HEK293 (cell line): ENCODE results near the gene EVA1B.

ENCODE experiments used
- CTCF ChIA-PET: fragments of 350-600 bp; formaldehyde crosslinking; extraction: SDS; loops from one replicate; lab custom pipeline; 2021; ENCODE audit warnings: antibody characterized with exemption; lab: Yijun Ruan, JAX
- POLR2A ChIA-PET: fragments of 300-600 bp; formaldehyde crosslinking; extraction: SDS; loops from one replicate; lab custom pipeline; 2020; ENCODE audit warnings: antibody characterized with exemption, inconsistent platforms; lab: Yijun Ruan, JAX
- H3K27ac ChIP-seq: fragments of 200-500 bp; sonication (Bioruptor generic); 2 replicates; pipeline ENCODE4 v1.5.1; 2014; ENCODE audit warnings: low read depth, low read length, control low read depth, inconsistent platforms; ENCODE audit errors: extremely low read depth
- H3K36me3 ChIP-seq, 2 experiments: fragments of 200-500 bp in 1 of 2; sonication (Bioruptor generic) in 1 of 2; 1 replicate in 1 of 2; 2 replicates in 1 of 2; pipeline ENCODE4 v1.5.1; 2014 to 2017; ENCODE audit warnings: inconsistent platforms in 2 of 2, low read length in 2 of 2; ENCODE audit not compliant: control insufficient read depth in 2 of 2, insufficient read depth in 1 of 2
- H3K4me1 ChIP-seq: fragments of 200-500 bp; sonication (Bioruptor generic); 2 replicates; pipeline ENCODE4 v1.5.1; 2014; ENCODE audit warnings: mild to moderate bottlenecking, low read length, inconsistent platforms; ENCODE audit not compliant: control insufficient read depth, insufficient read depth
- H3K4me3 ChIP-seq: 2 replicates; pipeline ENCODE4 v1.5.1; 2011; ENCODE audit warnings: low read depth, mild to moderate bottlenecking, control low read depth, low read length, moderate library complexity
- H3K9me3 ChIP-seq: fragments of 200-500 bp; sonication (Bioruptor generic); 2 replicates; pipeline ENCODE4 v1.5.1; 2014; ENCODE audit warnings: low read depth, low read length, inconsistent platforms; ENCODE audit not compliant: control insufficient read depth, insufficient read depth
- MEIS1 ChIP-seq: sonication (generic); formaldehyde crosslinking; IDR thresholded peaks from 2 replicates; pipeline ENCODE4 v1.8.1; 2022; ENCODE audit warnings: missing genetic modification reagents, mild to moderate bottlenecking, borderline replicate concordance
- OSR2 ChIP-seq: fragments of 450-650 bp; formaldehyde crosslinking; IDR thresholded peaks from 2 replicates; pipeline ENCODE4 v1.5.1; 2016; ENCODE audit warnings: missing biosample characterization, missing genetic modification characterization
- PRDM10 ChIP-seq: fragments of 450-650 bp; formaldehyde crosslinking; IDR thresholded peaks from 2 replicates; pipeline ENCODE4 v1.5.1; 2016; ENCODE audit warnings: missing biosample characterization, missing genetic modification characterization
- SP7 ChIP-seq: fragments of 450-650 bp; formaldehyde crosslinking; IDR thresholded peaks from 2 replicates; pipeline ENCODE4 v1.5.1; 2016; ENCODE audit warnings: missing biosample characterization, missing genetic modification characterization
- ZBTB1 ChIP-seq: fragments of 450-650 bp; formaldehyde crosslinking; IDR thresholded peaks from 2 replicates; pipeline ENCODE4 v1.5.1; 2016; ENCODE audit warnings: missing biosample characterization, missing genetic modification characterization
- ZBTB26 ChIP-seq: fragments of 450-650 bp; formaldehyde crosslinking; optimal IDR thresholded peaks from 2 replicates; pipeline ENCODE3; 2016; ENCODE audit warnings: missing biosample characterization, mild to moderate bottlenecking, missing genetic modification characterization
- ZBTB48 ChIP-seq: fragments of 450-650 bp; formaldehyde crosslinking; IDR thresholded peaks from 2 replicates; pipeline ENCODE4 v1.5.1; 2016; ENCODE audit warnings: missing biosample characterization, missing genetic modification characterization
- ZEB2 ChIP-seq: fragments of 450-650 bp; formaldehyde crosslinking; IDR thresholded peaks from 2 replicates; pipeline ENCODE4 v1.5.1; 2016; ENCODE audit warnings: missing biosample characterization, missing genetic modification characterization
- ZNF138 ChIP-seq: fragments of 450-650 bp; formaldehyde crosslinking; IDR thresholded peaks from 2 replicates; pipeline ENCODE4 v1.5.1; 2016; ENCODE audit warnings: missing biosample characterization, missing genetic modification characterization, borderline replicate concordance
- ZNF174 ChIP-seq: fragments of 450-650 bp; formaldehyde crosslinking; IDR thresholded peaks from 2 replicates; pipeline ENCODE4 v1.5.0; 2017; ENCODE audit warnings: missing biosample characterization, mild to moderate bottlenecking, missing genetic modification characterization
- ZNF19 ChIP-seq: fragments of 450-650 bp; formaldehyde crosslinking; IDR thresholded peaks from 2 replicates; pipeline ENCODE4; 2016; ENCODE audit warnings: missing biosample characterization, missing genetic modification characterization, low read depth
- ZNF324 ChIP-seq: fragments of 450-650 bp; formaldehyde crosslinking; IDR thresholded peaks from 2 replicates; pipeline ENCODE4 v1.5.1; 2016; ENCODE audit warnings: missing biosample characterization, missing genetic modification characterization
- ZNF585B ChIP-seq: fragments of 450-650 bp; formaldehyde crosslinking; IDR thresholded peaks from 2 replicates; pipeline ENCODE4 v1.5.1; 2016; ENCODE audit warnings: missing biosample characterization, missing genetic modification characterization
- ZNF623 ChIP-seq: fragments of 450-650 bp; formaldehyde crosslinking; IDR thresholded peaks from 2 replicates; pipeline ENCODE4 v1.5.1; 2016; ENCODE audit warnings: missing biosample characterization, missing genetic modification characterization
- ZNF707 ChIP-seq: fragments of 450-650 bp; formaldehyde crosslinking; IDR thresholded peaks from 2 replicates; pipeline ENCODE4 v1.5.1; 2016; ENCODE audit warnings: missing biosample characterization, missing genetic modification characterization
- ZSCAN16 ChIP-seq: fragments of 450-650 bp; formaldehyde crosslinking; IDR thresholded peaks from 2 replicates; pipeline ENCODE4 v1.5.1; 2016; ENCODE audit warnings: missing biosample characterization, missing genetic modification characterization
- ZSCAN30 ChIP-seq: fragments of 450-650 bp; IDR thresholded peaks from 2 replicates; pipeline ENCODE4 v1.5.1; 2018; ENCODE audit warnings: missing biosample characterization, mild to moderate bottlenecking, missing genetic modification characterization, moderate library complexity
- TF ChIP-seq, protein P1 (sequence below): fragments of 450-650 bp; formaldehyde crosslinking; IDR thresholded peaks from 2 replicates; pipeline ENCODE4 v1.5.1; 2016; ENCODE audit warnings: missing biosample characterization, missing genetic modification characterization
- TF ChIP-seq, protein P2 (sequence below): fragments of 450-650 bp; formaldehyde crosslinking; IDR thresholded peaks from 2 replicates; pipeline ENCODE4 v1.5.1; 2016; ENCODE audit warnings: missing biosample characterization, missing genetic modification characterization

EVA1B gene

GRCh38 chr1:36323636-36324352 lies at the start of gene EVA1B (continued):
- TF ChIP-seq, protein P1, sequence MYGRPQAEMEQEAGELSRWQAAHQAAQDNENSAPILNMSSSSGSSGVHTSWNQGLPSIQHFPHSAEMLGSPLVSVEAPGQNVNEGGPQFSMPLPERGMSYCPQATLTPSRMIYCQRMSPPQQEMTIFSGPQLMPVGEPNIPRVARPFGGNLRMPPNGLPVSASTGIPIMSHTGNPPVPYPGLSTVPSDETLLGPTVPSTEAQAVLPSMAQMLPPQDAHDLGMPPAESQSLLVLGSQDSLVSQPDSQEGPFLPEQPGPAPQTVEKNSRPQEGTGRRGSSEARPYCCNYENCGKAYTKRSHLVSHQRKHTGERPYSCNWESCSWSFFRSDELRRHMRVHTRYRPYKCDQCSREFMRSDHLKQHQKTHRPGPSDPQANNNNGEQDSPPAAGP (tag by site-specific recombination) = no peak
- no peak for TF ChIP-seq ZSCAN30 (tag by site-specific recombination)
- TF ChIP-seq, protein P2, sequence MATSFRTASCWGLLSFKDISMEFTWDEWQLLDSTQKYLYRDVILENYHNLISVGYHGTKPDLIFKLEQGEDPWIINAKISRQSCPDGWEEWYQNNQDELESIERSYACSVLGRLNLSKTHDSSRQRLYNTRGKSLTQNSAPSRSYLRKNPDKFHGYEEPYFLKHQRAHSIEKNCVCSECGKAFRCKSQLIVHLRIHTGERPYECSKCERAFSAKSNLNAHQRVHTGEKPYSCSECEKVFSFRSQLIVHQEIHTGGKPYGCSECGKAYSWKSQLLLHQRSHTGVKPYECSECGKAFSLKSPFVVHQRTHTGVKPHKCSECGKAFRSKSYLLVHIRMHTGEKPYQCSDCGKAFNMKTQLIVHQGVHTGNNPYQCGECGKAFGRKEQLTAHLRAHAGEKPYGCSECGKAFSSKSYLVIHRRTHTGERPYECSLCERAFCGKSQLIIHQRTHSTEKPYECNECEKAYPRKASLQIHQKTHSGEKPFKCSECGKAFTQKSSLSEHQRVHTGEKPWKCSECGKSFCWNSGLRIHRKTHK = no peak
- TF ChIP-seq SP7 (tag by site-specific recombination) = peak; percentile 30; the same call in 1 of the 2 replicates
- no peak for TF ChIP-seq ZNF174 (tag by site-specific recombination)
- TF ChIP-seq ZNF324 (tag by site-specific recombination) = no peak
- TF ChIP-seq ZNF138 (tag by site-specific recombination) = no peak
- no peak for TF ChIP-seq ZBTB48 (tag by site-specific recombination)
- no peak for TF ChIP-seq MEIS1 (CRISPR knock-in tag)

DNA sequence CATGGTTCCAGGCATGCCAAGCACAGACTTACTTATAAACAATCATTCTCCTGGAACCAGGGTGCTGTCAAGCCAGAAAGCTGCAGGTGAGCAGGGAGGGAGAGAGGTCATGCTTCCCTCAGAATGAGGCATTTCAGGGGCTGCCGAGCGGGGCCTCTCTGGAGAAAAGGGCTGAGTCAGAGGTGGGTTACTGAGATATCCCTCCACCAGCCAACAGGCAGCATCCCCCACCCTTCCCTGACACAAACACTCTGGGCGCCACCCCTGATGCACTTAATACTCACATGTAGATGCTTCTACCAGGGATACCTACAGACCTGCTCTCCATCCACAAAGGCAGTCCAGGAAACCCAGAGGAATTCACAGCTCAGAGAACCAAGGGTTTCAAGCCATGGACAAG lies 49.2 kb upstream of the EVA1B start:
- Histone ChIP-seq H3K4me1 (peaks cover 18% of the 10 kb centered on the region), H3K9me3 (no peaks in the 10 kb centered on the region), H3K4me3 (no peak overlapping the region), H3K27ac (peak overlapping the region; percentile 54; the same call in 1 of the 2 replicates), H3K36me3 (peaks cover 0 to 9% of the 10 kb centered on the region in 2 experiments; a peak in 2 of 3 replicates)
- ChIA-PET POLR2A (interaction anchor here (0.6 kb wide), 1 partner anchor 582 kb away, joined by 4 read pairs; no protein-coding TSS in a partner anchor), CTCF (interaction anchor here (0.7 kb wide), 1 partner anchor 21 kb away, joined by 5 read pairs; no protein-coding TSS in a partner anchor)
- TF ChIP-seq ZBTB26 (no peak), PRDM10 (no peak), ZSCAN16 (no peak), ZEB2 (no peak), OSR2 (tag by site-specific recombination) (no peak), ZNF623 (tag by site-specific recombination) (no peak), ZBTB1 (tag by site-specific recombination) (no peak), ZNF19 (tag by site-specific recombination) (no peak), ZNF585B (tag by site-specific recombination) (no peak), ZNF707 (no peak)
- TF ChIP-seq, protein P2 = no peak
